ENCODE measurements around the gene CGGBP1.

DNA sequence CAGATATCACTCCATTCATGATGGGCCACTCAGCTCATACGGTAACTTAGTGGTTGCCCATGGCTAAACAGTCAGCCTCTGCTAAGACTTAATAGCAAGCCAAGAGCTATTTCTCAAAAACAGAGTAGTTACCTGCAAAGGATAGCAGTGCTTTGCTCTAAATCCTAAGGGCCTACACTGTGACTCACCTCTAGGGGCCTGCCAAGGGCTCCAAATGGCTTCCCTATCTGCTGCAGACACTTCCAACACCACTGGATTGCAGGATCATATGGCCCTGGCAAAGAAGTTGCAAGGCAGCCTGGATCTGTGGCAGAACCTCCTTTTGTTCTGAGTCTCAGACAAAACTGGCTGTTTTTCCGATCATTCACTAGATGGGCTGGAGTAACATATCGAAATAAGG, 17.8 kb downstream of the CGGBP1 start:
- TF ChIP-seq POLR2A (IDR thresholded peaks at IDR 0.05), result no peak
- TF ChIP-seq, protein P1, sequence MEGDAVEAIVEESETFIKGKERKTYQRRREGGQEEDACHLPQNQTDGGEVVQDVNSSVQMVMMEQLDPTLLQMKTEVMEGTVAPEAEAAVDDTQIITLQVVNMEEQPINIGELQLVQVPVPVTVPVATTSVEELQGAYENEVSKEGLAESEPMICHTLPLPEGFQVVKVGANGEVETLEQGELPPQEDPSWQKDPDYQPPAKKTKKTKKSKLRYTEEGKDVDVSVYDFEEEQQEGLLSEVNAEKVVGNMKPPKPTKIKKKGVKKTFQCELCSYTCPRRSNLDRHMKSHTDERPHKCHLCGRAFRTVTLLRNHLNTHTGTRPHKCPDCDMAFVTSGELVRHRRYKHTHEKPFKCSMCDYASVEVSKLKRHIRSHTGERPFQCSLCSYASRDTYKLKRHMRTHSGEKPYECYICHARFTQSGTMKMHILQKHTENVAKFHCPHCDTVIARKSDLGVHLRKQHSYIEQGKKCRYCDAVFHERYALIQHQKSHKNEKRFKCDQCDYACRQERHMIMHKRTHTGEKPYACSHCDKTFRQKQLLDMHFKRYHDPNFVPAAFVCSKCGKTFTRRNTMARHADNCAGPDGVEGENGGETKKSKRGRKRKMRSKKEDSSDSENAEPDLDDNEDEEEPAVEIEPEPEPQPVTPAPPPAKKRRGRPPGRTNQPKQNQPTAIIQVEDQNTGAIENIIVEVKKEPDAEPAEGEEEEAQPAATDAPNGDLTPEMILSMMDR (IDR thresholded peaks at IDR 0.05), result no peak
